A673 (cell line): Measurements from ENCODE around the gene ULK4. TPM values are rescaled to one million over a fixed set of nuclear protein-coding genes. Genes with fewer than 3 reads are reported as not detected.

ENCODE experiments used
- BruUV-seq: library from RNA; stranded (reverse); fragments of 400-500 nt; replicated peaks from 2 replicates; lab custom pipeline; 2021; lab: Mats Ljungman, UMichigan
- CTCF ChIA-PET: fragments of 300-600 bp; sonication (Branson Sonifier 250); formaldehyde crosslinking; loops from one replicate; lab custom pipeline; 2022; ENCODE audit warnings: antibody characterized with exemption; lab: Charles Lee
- POLR2A ChIA-PET: fragments of 300-600 bp; sonication (Branson Sonifier 250); formaldehyde crosslinking; loops from one replicate; lab custom pipeline; 2022; ENCODE audit warnings: antibody characterized with exemption; ENCODE audit not compliant: low non-redundant PET; lab: Charles Lee
- DNase-seq: peaks from one replicate; pipeline ENCODE4 v3.0.0-alpha.2; 2015; ENCODE audit warnings: low spot score
- H3K27ac ChIP-seq: fragments of 200-600 bp; sonication (generic); 2 replicates; pipeline ENCODE4 v1.5.1; 2016; ENCODE audit warnings: mixed run types, low read depth, mild to moderate bottlenecking, mixed read lengths, antibody characterized with exemption, low read length; ENCODE audit not compliant: poor library complexity, severe bottlenecking
- H3K27me3 ChIP-seq: fragments of 200-600 bp; sonication (generic); replicated peaks from 2 replicates; pipeline ENCODE4 v1.6.1; 2017; ENCODE audit warnings: mixed run types, low read depth, mild to moderate bottlenecking, mixed read lengths, antibody characterized with exemption, low read length; ENCODE audit not compliant: insufficient read depth, poor library complexity
- H3K36me3 ChIP-seq: fragments of 200-600 bp; sonication (generic); 2 replicates; pipeline ENCODE4 v1.6.1; 2016; ENCODE audit warnings: mixed run types, mild to moderate bottlenecking, mixed read lengths, antibody characterized with exemption, low read length; ENCODE audit not compliant: insufficient read depth, poor library complexity, severe bottlenecking
- H3K4me1 ChIP-seq: fragments of 200-600 bp; sonication (generic); 2 replicates; pipeline ENCODE4 v1.6.1; 2017; ENCODE audit warnings: mixed run types, mild to moderate bottlenecking, mixed read lengths, antibody characterized with exemption, low read length; ENCODE audit not compliant: insufficient read depth, poor library complexity, severe bottlenecking
- H3K4me3 ChIP-seq: fragments of 200-600 bp; sonication (generic); 2 replicates; pipeline ENCODE4 v1.5.1; 2016; ENCODE audit warnings: low read depth, mixed run types, mild to moderate bottlenecking, mixed read lengths, low read length; ENCODE audit not compliant: poor library complexity, severe bottlenecking
- H3K9me3 ChIP-seq: fragments of 200-600 bp; sonication (generic); 2 replicates; pipeline ENCODE4 v1.6.1; 2016; ENCODE audit warnings: mixed run types, low read depth, mild to moderate bottlenecking, mixed read lengths, antibody characterized with exemption, low read length; ENCODE audit not compliant: poor library complexity, severe bottlenecking
- CTCF ChIP-seq: fragments of 300-800, 200-600 bp; sonication (generic); conservative IDR thresholded peaks from 2 replicates; pipeline ENCODE4 v1.5.1; 2017; ENCODE audit warnings: low read depth, mild to moderate bottlenecking, antibody characterized with exemption, low read length, moderate library complexity, mixed read lengths
- EZH2 ChIP-seq: fragments of 200-600 bp; sonication (generic); IDR thresholded peaks from 2 replicates; pipeline ENCODE4 v1.6.1; 2017; ENCODE audit warnings: borderline replicate concordance, low read depth, mild to moderate bottlenecking, mixed read lengths, antibody characterized with exemption, low read length; ENCODE audit not compliant: poor library complexity, severe bottlenecking
- intact Hi-C: fragments of 100-400 bp; cut with micrococcal nuclease; formaldehyde crosslinking; loops from one replicate; pipeline ENCODE4 v1.10.0; 2022; ENCODE audit not compliant: unreplicated experiment
- total RNA-seq: library from RNA; stranded (reverse); gene quantifications from 2 replicates; pipeline ENCODE4 v1.2.3, GENCODE V29; 2021

Gene ULK4
- total RNA-seq, 1 experiment from 2014 or later: 7.4 TPM

- intact Hi-C loops: loop anchor here (5.0 kb wide), 1 partner anchor 622 kb away; no protein-coding TSS in a partner anchor
- no peak overlapping the region for H3K27ac ChIP-seq
- BruUV-seq: no TSS peak
- ChIA-PET CTCF (no interaction called here), POLR2A (no interaction called here)
- TF ChIP-seq EZH2: no peak
- no peak for TF ChIP-seq CTCF
- H3K36me3 ChIP-seq: no peaks in the 10 kb centered on the region
- H3K9me3 ChIP-seq: no peaks in the 10 kb centered on the region
- DNase-seq: no peak
- H3K4me1 ChIP-seq: peaks cover 6% of the 10 kb centered on the region
- H3K4me3 ChIP-seq: no peak overlapping the region
- no peaks in the 10 kb centered on the region for H3K27me3 ChIP-seq
Measured at GRCh38 chr3:41204369-41204768, 757.5 kb downstream of the ULK4 start.

- H3K36me3 ChIP-seq: no peaks in the 10 kb centered on the region
- H3K4me1 ChIP-seq: peaks cover 6% of the 10 kb centered on the region
- peaks cover 3% of the 10 kb centered on the region for H3K27me3 ChIP-seq
- CTCF ChIA-PET: no interaction called here
- DNase-seq: peak; percentile 47
- BruUV-seq: no TSS peak
- POLR2A ChIA-PET: interaction anchor here (0.6 kb wide), 1 partner anchor 8 kb away, joined by 3 read pairs; no protein-coding TSS in a partner anchor
- H3K4me3 ChIP-seq: no peak overlapping the region
- TF ChIP-seq EZH2: no peak
- TF ChIP-seq CTCF: peak; percentile 44
- intact Hi-C loops: loop anchor here (5.0 kb wide), 1 partner anchor 621 kb away; no protein-coding TSS in a partner anchor
- H3K9me3 ChIP-seq: no peaks in the 10 kb centered on the region
- H3K27ac ChIP-seq: no peak overlapping the region
Measured at GRCh38 chr3:41202834-41203345, 759.0 kb downstream of the ULK4 start.

GRCh38 chr3:41202075-41202833 lies 759.6 kb downstream of the ULK4 start:
- no TSS peak for BruUV-seq

More at GRCh38 chr3:41202075-41202833, 759.6 kb downstream of the ULK4 start:
- Histone ChIP-seq H3K36me3 (no peaks in the 10 kb centered on the region), H3K27ac (no peak overlapping the region), H3K27me3 (peaks cover 8% of the 10 kb centered on the region), H3K4me3 (no peak overlapping the region), H3K9me3 (no peaks in the 10 kb centered on the region), H3K4me1 (peaks cover 6% of the 10 kb centered on the region)
- POLR2A ChIA-PET: interaction anchor here (0.6 kb wide), 1 partner anchor 9 kb away, joined by 3 read pairs; no protein-coding TSS in a partner anchor
- TF ChIP-seq CTCF (no peak), EZH2 (no peak)
- DNase-seq: no peak
- CTCF ChIA-PET: no interaction called here
- intact Hi-C loops: loop anchor here (5.0 kb wide), 1 partner anchor 620 kb away; no protein-coding TSS in a partner anchor
